GM23338 (cell line): ENCODE measurements around the gene MAPK13.

ENCODE experiments used
- CTCF ChIP-seq, 2 experiments: fragments of 200-600 bp in 1 of 2; sonication (generic) in 1 of 2; conservative IDR thresholded peaks; 2 replicates each; pipeline versions ENCODE4 v1.5.1 to v1.6.1; 2016 to 2017; ENCODE audit warnings: antibody characterized with exemption in 2 of 2, low read depth in 2 of 2, mild to moderate bottlenecking in 2 of 2, moderate library complexity in 1 of 2
- EZH2phosphoT487 ChIP-seq: fragments of 200-600 bp; sonication (generic); IDR thresholded peaks from one replicate; pipeline ENCODE4 v1.8.1; 2018; ENCODE audit warnings: antibody characterized with exemption; ENCODE audit not compliant: unreplicated experiment
- POLR2AphosphoS5 ChIP-seq: IDR thresholded peaks from 2 replicates; pipeline ENCODE4 v1.6.1; 2016; ENCODE audit warnings: antibody characterized with exemption, low read depth

GRCh38 chr6:36122495-36123269, 7.6 kb upstream of the MAPK13 start:
- TF ChIP-seq CTCF (conservative IDR thresholded peaks at IDR 0.05; ENCODE audit: low read depth in 2 of 2) (no peak), POLR2AphosphoS5 (no peak), EZH2phosphoT487 (no peak)
